Sigmoid colon (tissue), 4 donors: ENCODE data around the gene TLR8.
A peak's percentile ranks its signal among the peaks of the same experiment; 100 is the strongest.

ENCODE experiments used
- EP300 ChIP-seq, 4 donors: sonication (generic); formaldehyde crosslinking; IDR thresholded peaks; one replicate each; pipeline ENCODE4 v1.6.1; 2017; ENCODE audit warnings: antibody characterized with exemption in 4 of 4
- TF ChIP-seq, protein P1 (sequence below), 4 experiments: fragments of 450-650 bp in 3 of 4; fragments of 200-600 bp in 1 of 4; IDR thresholded peaks; one replicate each; pipeline ENCODE4 v1.5.1; 2016 to 2019; ENCODE audit warnings: antibody characterized with exemption in 4 of 4, mild to moderate bottlenecking in 3 of 4, moderate library complexity in 2 of 4

DNA sequence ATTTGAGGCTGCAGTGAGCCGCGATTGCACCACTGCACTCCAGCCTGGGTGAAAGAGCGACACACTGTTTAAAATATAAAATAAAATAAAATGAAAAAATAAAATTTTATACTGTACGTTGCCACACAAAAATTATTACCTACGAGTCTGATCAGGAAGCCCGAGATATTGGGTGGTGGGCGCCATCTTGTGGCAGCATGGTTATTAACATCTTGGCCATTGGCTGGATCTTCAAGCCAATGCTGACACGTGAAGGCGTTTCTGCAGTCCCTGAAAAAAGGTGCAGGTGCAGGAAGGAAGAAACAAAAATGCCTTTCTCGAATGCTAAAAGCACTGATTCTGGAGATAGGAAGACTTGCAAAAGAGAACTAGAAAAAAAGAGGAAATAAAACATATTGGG, 4.9 kb upstream of the TLR8 start:
- TF ChIP-seq, protein P1, sequence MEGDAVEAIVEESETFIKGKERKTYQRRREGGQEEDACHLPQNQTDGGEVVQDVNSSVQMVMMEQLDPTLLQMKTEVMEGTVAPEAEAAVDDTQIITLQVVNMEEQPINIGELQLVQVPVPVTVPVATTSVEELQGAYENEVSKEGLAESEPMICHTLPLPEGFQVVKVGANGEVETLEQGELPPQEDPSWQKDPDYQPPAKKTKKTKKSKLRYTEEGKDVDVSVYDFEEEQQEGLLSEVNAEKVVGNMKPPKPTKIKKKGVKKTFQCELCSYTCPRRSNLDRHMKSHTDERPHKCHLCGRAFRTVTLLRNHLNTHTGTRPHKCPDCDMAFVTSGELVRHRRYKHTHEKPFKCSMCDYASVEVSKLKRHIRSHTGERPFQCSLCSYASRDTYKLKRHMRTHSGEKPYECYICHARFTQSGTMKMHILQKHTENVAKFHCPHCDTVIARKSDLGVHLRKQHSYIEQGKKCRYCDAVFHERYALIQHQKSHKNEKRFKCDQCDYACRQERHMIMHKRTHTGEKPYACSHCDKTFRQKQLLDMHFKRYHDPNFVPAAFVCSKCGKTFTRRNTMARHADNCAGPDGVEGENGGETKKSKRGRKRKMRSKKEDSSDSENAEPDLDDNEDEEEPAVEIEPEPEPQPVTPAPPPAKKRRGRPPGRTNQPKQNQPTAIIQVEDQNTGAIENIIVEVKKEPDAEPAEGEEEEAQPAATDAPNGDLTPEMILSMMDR (IDR thresholded peaks at IDR 0.05) = peak in 3 of 4 experiments; percentile 26 to 58 (median 36)
- no peak for TF ChIP-seq EP300 (IDR thresholded peaks at IDR 0.05)
